Vagina (tissue), 2 donors: ENCODE data around the gene SPINK14. TPM values are rescaled to one million over a fixed set of nuclear protein-coding genes. Genes with fewer than 3 reads are reported as not detected.

Experiments used
- DNase-seq, 2 donors: peaks; one replicate each; pipeline ENCODE4 v3.0.0-alpha.2; 2017; ENCODE audit errors: extremely low spot score in 2 of 2
- H3K27ac ChIP-seq: fragments of 200-600 bp; sonication (generic); one replicate; pipeline ENCODE4 v1.5.1; 2019
- H3K27me3 ChIP-seq: fragments of 200-600 bp; sonication (generic); one replicate; pipeline ENCODE4 v1.5.1; 2019
- H3K36me3 ChIP-seq, 2 donors: fragments of 200-600 bp; sonication (generic); one replicate each; pipeline ENCODE4 v1.5.1; 2017 to 2019
- H3K4me1 ChIP-seq: fragments of 200-600 bp; sonication (generic); one replicate; pipeline ENCODE4 v1.5.1; 2019
- H3K4me3 ChIP-seq, 2 donors: fragments of 200-600 bp; sonication (generic); 1 replicate in 1 of 2; 2 replicates in 1 of 2; pipeline ENCODE4 v1.5.1; 2016 to 2019
- H3K9me3 ChIP-seq: fragments of 200-600 bp; sonication (generic); one replicate; pipeline ENCODE4 v1.5.1; 2019
- POLR2A ChIP-seq, 2 donors: fragments of 450-650 bp; IDR thresholded peaks; one replicate each; pipeline ENCODE4 v1.6.1; 2017; ENCODE audit warnings: antibody characterized with exemption in 2 of 2, mild to moderate bottlenecking in 2 of 2, moderate library complexity in 2 of 2
- POLR2AphosphoS5 ChIP-seq, 2 donors: sonication (generic); formaldehyde crosslinking; IDR thresholded peaks; one replicate each; pipeline ENCODE4 v1.9.0; 2017; ENCODE audit warnings: antibody characterized with exemption in 2 of 2, mild to moderate bottlenecking in 2 of 2, low read depth in 1 of 2; ENCODE audit not compliant: insufficient read depth in 1 of 2
- intact Hi-C: fragments of 100-400 bp; cut with DNase I; formaldehyde crosslinking; loops from one replicate; pipeline ENCODE4 v1.15.1; 2023
- total RNA-seq: library from RNA; depleted of rRNA; stranded (reverse); fragments of >200 nt; gene quantifications from one replicate; pipeline ENCODE4 v1.2.3, GENCODE V29; 2016
- TF ChIP-seq, protein P1 (sequence below), 3 experiments: fragments of 450-650 bp in 2 of 3; fragments of 200-600 bp in 1 of 3; sonication (generic) in 1 of 3; IDR thresholded peaks; one replicate each; pipeline ENCODE4 v1.5.1; 2017 to 2019; ENCODE audit warnings: antibody characterized with exemption in 3 of 3, mild to moderate bottlenecking in 2 of 3, moderate library complexity in 2 of 3

The SPINK14 gene
- total RNA-seq, 1 donor from 2014 or later: not detected

DNA sequence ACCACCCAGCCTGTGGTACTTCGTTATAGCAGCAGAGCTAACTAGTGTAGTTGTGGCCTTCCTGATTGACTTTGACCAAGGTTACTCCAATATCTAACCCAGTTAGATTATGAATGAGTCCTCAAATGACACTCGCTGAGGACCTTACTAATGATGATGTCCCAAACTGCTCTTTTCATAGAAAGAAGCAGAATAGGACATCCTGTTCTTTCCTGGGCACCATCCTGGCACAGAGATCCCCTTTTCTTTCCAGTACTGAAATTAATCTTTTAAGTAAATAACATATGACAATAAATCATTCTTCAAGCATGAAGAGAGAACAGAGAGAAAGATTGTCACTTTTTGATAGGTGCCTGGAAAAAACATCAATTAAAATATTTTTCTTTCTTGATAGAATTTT, 26.7 kb upstream of the SPINK14 start:
- no peaks in the 10 kb centered on the region for H3K27me3 ChIP-seq
- H3K27ac ChIP-seq: no peak overlapping the region
- no peak overlapping the region for H3K4me3 ChIP-seq
- no peak for DNase-seq
- H3K9me3 ChIP-seq: no peaks in the 10 kb centered on the region
- no peaks in the 10 kb centered on the region for H3K4me1 ChIP-seq
- intact Hi-C loops: no loop called here
- TF ChIP-seq POLR2A (IDR thresholded peaks at IDR 0.05) (no peak), POLR2AphosphoS5 (IDR thresholded peaks at IDR 0.05; ENCODE audit: insufficient read depth in 1 of 2, low read depth in 1 of 2) (no peak)
- TF ChIP-seq, protein P1, sequence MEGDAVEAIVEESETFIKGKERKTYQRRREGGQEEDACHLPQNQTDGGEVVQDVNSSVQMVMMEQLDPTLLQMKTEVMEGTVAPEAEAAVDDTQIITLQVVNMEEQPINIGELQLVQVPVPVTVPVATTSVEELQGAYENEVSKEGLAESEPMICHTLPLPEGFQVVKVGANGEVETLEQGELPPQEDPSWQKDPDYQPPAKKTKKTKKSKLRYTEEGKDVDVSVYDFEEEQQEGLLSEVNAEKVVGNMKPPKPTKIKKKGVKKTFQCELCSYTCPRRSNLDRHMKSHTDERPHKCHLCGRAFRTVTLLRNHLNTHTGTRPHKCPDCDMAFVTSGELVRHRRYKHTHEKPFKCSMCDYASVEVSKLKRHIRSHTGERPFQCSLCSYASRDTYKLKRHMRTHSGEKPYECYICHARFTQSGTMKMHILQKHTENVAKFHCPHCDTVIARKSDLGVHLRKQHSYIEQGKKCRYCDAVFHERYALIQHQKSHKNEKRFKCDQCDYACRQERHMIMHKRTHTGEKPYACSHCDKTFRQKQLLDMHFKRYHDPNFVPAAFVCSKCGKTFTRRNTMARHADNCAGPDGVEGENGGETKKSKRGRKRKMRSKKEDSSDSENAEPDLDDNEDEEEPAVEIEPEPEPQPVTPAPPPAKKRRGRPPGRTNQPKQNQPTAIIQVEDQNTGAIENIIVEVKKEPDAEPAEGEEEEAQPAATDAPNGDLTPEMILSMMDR (IDR thresholded peaks at IDR 0.05): no peak
- no peaks in the 10 kb centered on the region for H3K36me3 ChIP-seq

DNA sequence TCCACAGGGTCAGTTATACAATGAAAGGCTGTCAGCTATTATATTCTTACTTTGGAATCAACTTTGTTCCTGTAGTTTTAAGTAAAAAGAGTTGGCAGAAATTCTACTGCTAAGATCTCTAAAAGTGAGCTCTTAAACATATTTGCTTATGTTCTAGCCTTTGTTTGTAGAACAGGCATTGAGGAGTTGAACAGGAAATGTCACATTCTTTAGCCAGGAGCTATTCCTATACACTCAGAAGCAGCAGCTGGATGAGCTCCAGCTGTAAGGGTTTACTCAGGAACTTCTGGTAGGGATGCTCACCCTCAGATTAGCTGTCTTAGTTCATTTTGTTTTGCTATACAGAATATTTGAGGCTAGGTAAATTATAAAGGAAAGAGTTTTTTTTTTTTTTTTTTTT, 22.4 kb upstream of the SPINK14 start:
- Histone ChIP-seq H3K9me3 (no peaks in the 10 kb centered on the region), H3K36me3 (no peaks in the 10 kb centered on the region), H3K27me3 (no peaks in the 10 kb centered on the region), H3K4me1 (no peaks in the 10 kb centered on the region), H3K4me3 (no peak overlapping the region), H3K27ac (no peak overlapping the region)
- no peak for TF ChIP-seq POLR2A (IDR thresholded peaks at IDR 0.05)
- TF ChIP-seq, protein P1 (IDR thresholded peaks at IDR 0.05): no peak
- TF ChIP-seq POLR2AphosphoS5 (IDR thresholded peaks at IDR 0.05; ENCODE audit: insufficient read depth in 1 of 2, low read depth in 1 of 2): peak in 1 of 2 donors; percentile 52
- DNase-seq: no peak
- intact Hi-C loops: no loop called here

DNA sequence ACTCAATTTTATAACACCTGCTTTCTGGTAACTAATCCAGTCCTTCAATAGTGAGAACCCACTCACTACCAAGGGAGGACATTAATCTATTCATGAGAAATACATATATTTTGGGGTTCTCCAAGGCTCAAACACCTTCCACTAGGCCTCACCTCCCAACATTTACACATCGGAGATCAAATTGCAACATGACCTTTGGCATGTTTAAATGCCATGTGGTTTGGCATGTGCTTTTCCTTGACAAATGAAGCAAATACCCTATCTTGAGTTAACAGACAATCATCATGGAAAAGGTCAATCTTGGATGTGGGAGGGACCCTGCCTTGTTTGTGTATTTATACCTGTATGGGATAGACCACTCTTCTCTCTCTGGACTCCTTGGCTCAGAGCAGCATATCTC, 21.9 kb upstream of the SPINK14 start:
- TF ChIP-seq POLR2A (IDR thresholded peaks at IDR 0.05) (no peak), POLR2AphosphoS5 (IDR thresholded peaks at IDR 0.05; ENCODE audit: insufficient read depth in 1 of 2, low read depth in 1 of 2) (no peak)
- TF ChIP-seq, protein P1 (IDR thresholded peaks at IDR 0.05): no peak
- DNase-seq: no peak
- H3K4me1 ChIP-seq: no peaks in the 10 kb centered on the region
- H3K27me3 ChIP-seq: no peaks in the 10 kb centered on the region
- H3K4me3 ChIP-seq: no peak overlapping the region
- H3K36me3 ChIP-seq: no peaks in the 10 kb centered on the region
- intact Hi-C loops: no loop called here
- no peaks in the 10 kb centered on the region for H3K9me3 ChIP-seq
- H3K27ac ChIP-seq: no peak overlapping the region

DNA sequence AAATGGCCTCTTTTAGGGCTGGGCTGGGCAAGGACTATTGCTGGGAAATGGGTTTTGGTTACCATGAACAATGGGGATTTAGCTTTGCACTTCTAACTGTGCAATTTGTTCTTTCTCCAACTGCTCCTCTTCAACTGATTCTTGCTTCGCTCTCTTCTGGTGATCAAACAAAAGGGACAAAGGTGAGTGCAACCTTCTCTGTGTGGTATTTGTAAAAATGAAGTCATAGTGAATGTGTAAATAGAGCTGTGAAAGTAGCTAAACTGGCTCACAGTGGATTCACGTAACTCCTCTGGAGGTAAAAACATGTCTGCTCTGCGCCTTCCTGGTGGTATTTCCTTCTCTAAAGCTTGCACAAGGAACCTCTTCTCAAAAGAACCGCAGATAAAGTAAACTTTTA, 20.9 kb upstream of the SPINK14 start:
- Histone ChIP-seq H3K4me1 (no peaks in the 10 kb centered on the region), H3K9me3 (no peaks in the 10 kb centered on the region), H3K27ac (no peak overlapping the region), H3K36me3 (no peaks in the 10 kb centered on the region), H3K27me3 (no peaks in the 10 kb centered on the region), H3K4me3 (no peak overlapping the region)
- no peak for DNase-seq
- TF ChIP-seq POLR2AphosphoS5 (IDR thresholded peaks at IDR 0.05; ENCODE audit: insufficient read depth in 1 of 2, low read depth in 1 of 2) (no peak), POLR2A (IDR thresholded peaks at IDR 0.05) (no peak)
- TF ChIP-seq, protein P1 (IDR thresholded peaks at IDR 0.05): no peak
- intact Hi-C loops: no loop called here

DNA sequence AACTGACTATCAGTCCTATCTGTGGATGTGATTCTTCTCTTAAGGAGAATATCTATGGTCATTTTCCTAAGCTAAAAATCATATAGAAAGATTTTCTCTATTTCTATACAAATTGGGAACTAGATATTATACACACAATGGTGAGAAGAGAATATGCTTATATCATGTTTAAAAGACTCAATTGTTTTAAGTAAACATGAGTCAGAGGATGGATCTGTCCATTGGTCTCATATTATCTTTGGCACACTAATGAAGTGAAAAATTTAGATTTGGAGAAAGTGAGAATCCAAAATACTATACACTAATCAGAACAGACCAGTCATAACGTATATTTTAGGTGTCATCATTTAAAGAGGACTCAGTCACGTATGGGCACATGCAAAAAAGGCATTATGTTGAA, 16.5 kb upstream of the SPINK14 start:
- TF ChIP-seq, protein P1 (IDR thresholded peaks at IDR 0.05): no peak
- no peak for TF ChIP-seq POLR2A (IDR thresholded peaks at IDR 0.05)
- no peak for TF ChIP-seq POLR2AphosphoS5 (IDR thresholded peaks at IDR 0.05; ENCODE audit: insufficient read depth in 1 of 2, low read depth in 1 of 2)
- no peak overlapping the region for H3K4me3 ChIP-seq
- no peak overlapping the region for H3K27ac ChIP-seq
- DNase-seq: no peak
- no peaks in the 10 kb centered on the region for H3K4me1 ChIP-seq
- H3K9me3 ChIP-seq: no peaks in the 10 kb centered on the region
- H3K27me3 ChIP-seq: no peaks in the 10 kb centered on the region
- no peaks in the 10 kb centered on the region for H3K36me3 ChIP-seq
- intact Hi-C loops: no loop called here
